NCI-H2107 treated with DMSO at 0.1 percent for 48 hours (cell line): ENCODE results near the gene DSCAML1.
"Not testable (repeated sequence)": the region's sequence is repeated elsewhere in the genome, so short reads cannot be mapped to it uniquely, and the experiment has no call there.

Experiments used
- DNase-seq: peaks from one replicate; lab custom pipeline; 2025; ENCODE audit not compliant: unreplicated experiment; lab: John Stamatoyannopoulos, UW

The DSCAML1 gene

GRCh38 chr11:117418737-117419481 lies 378.1 kb downstream of the DSCAML1 start:
- no peak for DNase-seq

GRCh38 chr11:117417856-117418255 lies 379.2 kb downstream of the DSCAML1 start:
- DNase-seq: no peak

GRCh38 chr11:117417342-117417741 lies 379.7 kb downstream of the DSCAML1 start:
- no peak for DNase-seq

- DNase-seq: no peak
Measured at GRCh38 chr11:117415358-117415896, 381.6 kb downstream of the DSCAML1 start.

GRCh38 chr11:117414724-117415123 lies 382.3 kb downstream of the DSCAML1 start:
- no peak for DNase-seq

- no peak for DNase-seq
Measured at GRCh38 chr11:117413616-117414015, 383.4 kb downstream of the DSCAML1 start.

- no peak for DNase-seq
Measured at GRCh38 chr11:117412653-117413275, 384.3 kb downstream of the DSCAML1 start.

GRCh38 chr11:117412176-117412575 lies 384.8 kb downstream of the DSCAML1 start:
- no peak for DNase-seq

GRCh38 chr11:117411736-117412135 lies 385.3 kb downstream of the DSCAML1 start:
- DNase-seq: no peak

- DNase-seq: peak; percentile 7
Measured at GRCh38 chr11:117410861-117411710, 385.9 kb downstream of the DSCAML1 start.

- DNase-seq: no peak
Measured at GRCh38 chr11:117410238-117410637, 386.8 kb downstream of the DSCAML1 start.

- DNase-seq: no peak
Measured at GRCh38 chr11:117409511-117409910, 387.5 kb downstream of the DSCAML1 start.

GRCh38 chr11:117408356-117408755 lies 388.7 kb downstream of the DSCAML1 start:
- DNase-seq: no peak

- DNase-seq: no peak
Measured at GRCh38 chr11:117407016-117407415, 390.0 kb downstream of the DSCAML1 start.

- DNase-seq: not testable (repeated sequence)
Measured at GRCh38 chr11:117405898-117406297, 391.1 kb downstream of the DSCAML1 start.

- not testable (repeated sequence) for DNase-seq
Measured at GRCh38 chr11:117399100-117399840, 397.7 kb downstream of the DSCAML1 start.

GRCh38 chr11:117398618-117399017 lies 398.4 kb downstream of the DSCAML1 start:
- not testable (repeated sequence) for DNase-seq

- DNase-seq: no peak
Measured at GRCh38 chr11:117396970-117397369, 400.0 kb downstream of the DSCAML1 start.

- DNase-seq: no peak
Measured at GRCh38 chr11:117395476-117395875, 401.5 kb downstream of the DSCAML1 start.

GRCh38 chr11:117394221-117394925 lies 402.6 kb downstream of the DSCAML1 start:
- DNase-seq: no peak
